Activated effector memory CD4-positive, alpha-beta T cell treated with anti-CD3 and anti-CD28 coated beads, Interleukin-2, amount 50 U/mL, for 16 hours (primary cell): ENCODE data around the gene AXIN2.

Experiments used
- DNase-seq: peaks from one replicate; pipeline ENCODE4 v3.0.0-alpha.2; 2020

Gene AXIN2

DNA sequence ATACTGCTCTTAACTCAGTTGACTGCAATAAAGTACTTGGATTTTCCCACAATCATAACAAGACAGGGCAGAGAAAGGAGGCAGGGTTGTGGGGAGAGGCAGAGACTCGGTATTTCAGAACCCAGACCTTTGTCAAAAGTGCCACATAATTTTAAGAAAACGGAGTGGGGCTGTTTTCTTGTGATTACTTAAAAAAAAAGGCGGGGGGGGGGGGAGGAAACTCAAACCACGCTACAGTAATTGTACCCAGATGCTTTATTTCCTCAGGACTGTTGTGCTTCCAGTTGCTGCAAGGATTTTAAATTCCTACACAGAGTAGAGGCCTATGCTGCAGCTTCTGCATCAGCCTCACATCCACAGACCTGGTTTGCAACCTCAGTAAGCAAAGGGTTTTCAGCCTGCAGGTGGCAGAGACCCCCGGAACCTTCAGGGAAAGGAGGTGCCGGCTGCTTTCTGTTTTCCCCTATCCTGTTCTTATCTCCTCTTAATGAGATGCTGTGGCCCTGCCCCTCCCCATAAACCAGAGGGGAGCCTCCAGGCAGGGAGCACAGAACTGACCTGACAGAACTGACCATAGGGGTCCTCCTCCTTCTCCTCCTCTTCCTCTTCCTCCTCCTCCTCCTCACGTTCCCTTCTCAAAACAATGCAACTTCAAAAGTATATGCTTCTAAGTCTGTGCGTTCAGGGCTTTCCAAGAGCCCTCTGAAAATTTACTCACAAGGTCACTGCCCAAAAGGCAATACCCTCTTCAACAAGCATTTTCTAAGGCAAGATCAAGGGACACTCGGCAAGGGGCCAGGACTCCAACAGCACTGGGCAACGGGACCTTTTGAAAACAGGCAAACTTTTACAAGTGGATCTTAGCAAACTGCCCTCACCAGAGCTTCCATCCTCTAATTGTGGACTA is 7.5 kb downstream of the AXIN2 start:
- no peak for DNase-seq

DNA sequence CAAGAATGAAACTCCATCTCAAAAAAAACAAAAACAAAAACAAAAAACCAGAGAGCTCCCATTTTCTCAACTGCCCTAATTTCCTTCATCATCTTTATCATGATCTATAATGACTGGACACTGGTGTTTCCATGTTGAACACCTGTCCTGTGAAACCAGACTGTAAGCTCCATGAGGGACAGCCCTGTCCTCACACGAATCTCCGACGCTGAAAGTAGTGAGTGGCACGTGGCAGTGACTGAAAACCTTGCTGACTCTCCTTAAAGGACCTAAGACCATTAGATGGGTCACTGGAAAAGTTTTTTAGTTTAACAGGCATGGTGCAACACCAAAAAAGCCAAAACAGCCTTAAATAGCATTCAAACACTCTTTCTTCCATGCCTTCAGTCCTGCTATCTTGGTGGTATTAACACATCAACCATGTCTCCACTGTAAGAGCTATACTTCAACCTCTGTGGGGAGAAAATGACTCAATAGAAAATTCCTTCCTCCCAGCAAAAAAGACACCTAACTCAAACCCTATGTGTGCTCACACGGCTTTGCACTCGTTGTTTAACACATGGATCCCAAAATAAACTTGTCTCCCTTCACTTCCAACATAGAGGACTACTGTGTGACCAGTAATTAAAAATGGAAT is 8.3 kb downstream of the AXIN2 start:
- no peak for DNase-seq

DNA sequence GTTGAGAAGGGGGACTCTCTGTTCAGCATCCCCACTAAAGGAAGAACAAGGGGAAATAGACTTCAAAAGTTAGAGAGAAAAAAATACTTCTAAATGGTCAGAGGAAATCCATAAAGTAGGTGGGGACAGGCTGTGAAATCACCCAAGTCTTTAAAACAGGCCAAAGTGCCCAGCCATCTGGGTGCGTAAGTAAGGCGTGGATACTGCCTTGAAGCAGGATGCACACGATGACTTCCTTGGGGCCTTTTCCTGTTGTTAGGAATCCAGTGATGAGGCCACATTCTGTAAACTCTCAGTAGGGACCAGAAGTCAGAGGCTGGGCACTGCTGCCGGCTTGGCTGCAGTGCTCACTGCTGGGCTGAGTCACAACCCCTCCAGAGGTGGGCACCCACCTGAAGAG is 9.2 kb downstream of the AXIN2 start:
- no peak for DNase-seq

DNA sequence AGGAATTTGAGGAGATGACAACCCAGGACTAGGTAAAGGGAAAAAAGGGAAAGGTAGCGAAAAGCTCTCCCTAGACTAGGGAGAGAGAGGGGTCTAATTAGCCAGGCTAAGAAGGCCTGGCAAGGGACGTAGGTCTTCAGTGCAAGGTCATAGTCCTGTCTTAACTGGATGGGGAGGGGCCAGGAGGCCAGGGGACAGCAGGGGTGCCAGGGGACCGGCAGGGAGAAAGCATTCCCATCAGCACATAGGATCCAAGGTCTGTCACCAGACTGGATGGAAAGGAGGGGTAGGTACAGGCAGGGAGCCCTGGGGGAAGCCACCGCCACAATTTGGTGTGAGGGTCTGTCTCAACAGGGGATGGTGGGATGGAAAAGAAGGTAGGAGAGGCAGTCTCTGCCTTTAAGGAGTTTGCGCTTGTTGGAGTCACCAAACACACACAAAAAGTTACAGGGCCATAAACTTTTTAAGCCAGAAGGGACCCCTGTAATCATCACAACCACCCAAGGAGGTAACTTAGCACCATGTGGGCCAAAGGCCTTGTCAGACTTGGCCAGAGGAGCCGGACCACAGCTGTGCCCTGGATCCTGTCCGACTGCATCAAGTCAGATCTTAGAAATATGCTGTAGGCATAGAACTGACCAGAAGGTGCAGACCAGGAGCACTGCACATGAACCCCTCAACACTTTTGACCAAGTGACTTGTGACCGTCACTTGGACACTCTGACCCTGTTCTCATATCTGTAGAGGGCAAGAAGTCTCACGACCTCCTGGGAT is 10.0 kb downstream of the AXIN2 start:
- DNase-seq = no peak

DNA sequence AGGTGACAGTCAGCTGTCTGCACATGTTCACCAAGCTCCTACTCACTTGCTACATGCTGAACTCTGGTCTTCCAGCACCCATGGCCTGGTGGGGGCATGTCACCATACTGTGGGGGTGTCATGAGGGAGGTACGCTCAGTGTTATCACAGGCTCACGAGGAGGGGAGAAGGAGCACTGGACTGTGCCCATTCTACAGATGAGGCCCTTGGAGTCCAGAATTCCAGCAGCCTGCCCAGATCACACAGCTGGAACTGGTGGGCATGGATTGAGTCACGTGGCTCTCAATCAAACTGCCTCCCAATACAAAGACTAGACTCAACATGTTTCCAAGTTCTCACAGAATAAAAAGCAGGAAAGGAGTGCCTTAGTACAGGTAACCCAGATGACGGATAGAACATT is 10.7 kb downstream of the AXIN2 start:
- no peak for DNase-seq

DNA sequence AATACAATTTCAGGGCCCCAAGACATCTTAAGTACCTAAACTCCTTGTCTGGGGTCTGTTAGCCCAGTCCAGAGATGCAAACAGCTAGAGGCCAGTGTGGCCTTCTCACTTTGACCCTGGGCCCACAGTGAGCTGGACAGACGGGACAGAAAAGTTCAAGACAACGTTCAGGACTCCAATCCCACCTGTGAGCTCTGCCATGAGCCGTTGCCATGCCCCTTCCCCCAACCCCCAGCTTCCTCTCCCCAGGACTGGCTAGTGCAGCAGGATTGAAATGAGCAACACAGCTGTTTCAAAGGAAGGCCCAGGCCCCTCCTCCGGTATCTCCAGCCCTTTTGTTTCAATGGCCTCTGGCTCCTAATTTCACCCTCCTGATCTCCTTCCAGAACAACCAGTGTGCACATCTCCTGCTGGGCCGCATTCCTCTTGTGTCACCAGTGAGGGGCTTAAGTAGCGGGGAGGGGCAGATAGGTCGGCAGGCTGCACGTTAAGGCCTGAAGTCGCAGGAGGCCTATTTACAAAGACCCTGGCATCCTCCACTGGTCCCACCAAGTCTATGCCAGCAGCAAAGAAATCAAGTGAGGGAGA is 11.3 kb downstream of the AXIN2 start:
- DNase-seq = no peak

DNA sequence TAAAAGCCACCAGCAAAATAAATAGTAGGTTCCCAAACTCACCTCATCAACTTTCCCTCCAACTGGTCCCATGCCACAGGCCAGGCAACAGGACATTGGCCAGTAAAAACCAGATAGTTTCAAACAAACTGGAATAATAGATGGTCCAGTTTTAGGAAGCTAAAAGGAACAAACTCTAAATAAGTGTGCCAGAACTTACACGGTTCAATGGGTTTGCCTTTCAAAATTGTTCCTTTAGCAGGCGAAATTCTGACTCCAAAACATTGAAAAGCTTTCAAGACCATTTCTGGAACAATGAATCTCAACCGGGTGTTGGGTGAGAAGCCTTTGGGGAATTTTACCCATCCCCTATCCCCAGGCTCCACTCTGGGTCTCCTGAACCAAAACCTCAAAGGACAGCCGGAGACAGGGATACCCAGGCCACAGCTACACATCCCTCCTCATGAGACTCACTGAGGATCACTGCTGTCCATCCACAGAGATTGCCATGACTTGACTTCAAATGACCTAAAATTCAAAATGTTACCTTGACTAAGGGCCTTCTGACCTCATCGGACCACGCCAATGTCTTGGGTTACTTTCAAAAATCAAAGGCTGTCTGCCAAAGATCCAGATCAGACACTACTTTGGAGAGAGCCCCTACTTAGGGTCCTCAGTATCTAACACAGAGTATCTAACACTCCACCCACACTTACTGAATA is 13.0 kb downstream of the AXIN2 start:
- no peak for DNase-seq

DNA sequence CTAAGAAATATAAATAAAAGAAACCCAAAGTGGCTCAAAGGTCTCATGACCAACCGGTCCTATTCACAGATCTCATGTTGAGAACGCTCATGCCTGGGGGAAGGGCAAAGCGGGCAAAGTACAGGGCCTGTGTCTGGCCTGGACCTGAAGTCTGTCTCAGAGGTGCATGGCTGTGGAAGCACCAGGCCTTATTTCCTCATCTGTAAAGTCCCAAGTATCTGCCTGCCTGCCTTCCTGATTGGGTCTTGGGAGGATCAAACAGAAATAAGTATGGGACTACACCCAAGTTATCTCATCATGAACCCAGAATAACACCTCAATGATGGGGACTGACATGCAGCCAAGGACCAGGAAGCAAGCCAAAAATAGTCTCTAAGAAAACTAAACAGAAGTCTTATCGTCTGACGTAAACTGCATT is 14.2 kb downstream of the AXIN2 start:
- DNase-seq = no peak

DNA sequence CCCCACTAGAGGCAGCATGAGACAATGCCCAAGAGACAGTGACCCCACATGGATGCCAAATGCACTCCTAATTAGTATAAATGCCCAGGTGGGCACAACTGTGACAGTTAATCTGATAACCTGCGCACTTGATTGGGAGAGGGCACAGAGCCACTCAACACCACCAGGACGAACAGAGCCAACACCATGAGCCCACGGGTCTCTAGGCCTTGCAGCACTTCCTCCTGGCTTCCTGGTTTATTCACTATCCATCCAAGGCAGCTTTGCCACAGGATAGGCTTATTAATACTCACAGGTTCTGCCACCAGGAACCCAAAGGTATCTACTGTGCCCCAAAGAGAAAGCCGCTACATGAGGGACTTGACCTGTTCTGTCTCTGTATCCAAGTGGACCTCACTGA is 14.9 kb downstream of the AXIN2 start:
- no peak for DNase-seq

DNA sequence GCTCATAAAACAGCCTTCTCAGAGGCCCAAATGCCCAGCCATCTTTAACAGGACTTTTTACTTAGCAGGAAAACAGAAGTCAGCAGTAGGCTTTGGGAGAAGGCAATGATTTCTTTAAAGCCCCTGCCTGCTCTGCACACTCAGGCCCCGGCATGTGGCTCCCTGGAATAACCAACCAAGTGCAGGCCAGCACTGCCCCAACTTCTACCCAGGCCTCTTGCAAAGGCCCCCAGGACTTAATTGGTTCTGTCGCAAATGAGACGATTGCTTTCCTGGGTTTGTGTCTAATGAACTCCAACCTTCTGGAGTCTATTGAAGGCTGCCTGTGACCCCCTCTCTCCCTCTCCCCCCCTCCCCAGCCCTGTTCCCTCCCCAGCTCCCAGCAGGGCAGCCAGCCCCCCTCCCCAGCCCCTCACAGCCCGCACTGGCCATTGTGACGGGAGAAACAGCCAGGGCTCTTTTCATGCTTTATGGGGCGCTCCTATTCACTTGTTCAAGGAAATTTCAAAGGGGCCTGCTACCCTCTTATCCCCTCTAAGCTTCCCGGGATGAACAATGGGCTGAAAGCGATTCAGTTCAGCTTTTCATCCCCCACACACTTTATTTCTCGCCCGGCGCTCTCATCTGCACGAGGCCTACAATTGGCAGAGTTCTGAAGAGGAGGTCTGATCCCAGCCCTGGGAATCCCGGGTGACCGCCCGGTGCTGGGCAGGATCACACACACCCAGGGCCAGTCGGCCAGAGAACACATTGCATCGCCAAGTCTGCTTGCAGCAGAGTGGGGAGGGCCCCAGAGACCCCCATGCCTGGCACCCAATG is 15.5 kb downstream of the AXIN2 start:
- DNase-seq = no peak

DNA sequence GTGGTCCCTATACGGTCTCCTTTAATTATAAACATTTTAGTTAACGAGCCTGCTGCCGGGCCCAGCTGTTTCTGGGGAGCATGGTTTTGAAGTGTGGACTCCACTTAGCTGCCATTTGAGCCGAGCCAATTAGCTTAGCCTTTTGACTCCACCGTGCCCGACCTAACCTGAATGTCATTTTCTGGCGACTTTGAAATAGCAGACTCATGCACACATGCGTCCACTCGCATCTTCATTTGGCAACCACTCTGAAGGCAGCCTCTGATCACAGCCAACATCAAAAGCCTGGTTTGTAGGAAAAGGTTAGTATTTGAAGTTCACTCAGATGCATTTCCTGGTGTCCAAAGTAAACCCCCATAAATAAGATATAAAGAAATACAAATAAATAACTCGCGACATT is 16.8 kb downstream of the AXIN2 start:
- no peak for DNase-seq

DNA sequence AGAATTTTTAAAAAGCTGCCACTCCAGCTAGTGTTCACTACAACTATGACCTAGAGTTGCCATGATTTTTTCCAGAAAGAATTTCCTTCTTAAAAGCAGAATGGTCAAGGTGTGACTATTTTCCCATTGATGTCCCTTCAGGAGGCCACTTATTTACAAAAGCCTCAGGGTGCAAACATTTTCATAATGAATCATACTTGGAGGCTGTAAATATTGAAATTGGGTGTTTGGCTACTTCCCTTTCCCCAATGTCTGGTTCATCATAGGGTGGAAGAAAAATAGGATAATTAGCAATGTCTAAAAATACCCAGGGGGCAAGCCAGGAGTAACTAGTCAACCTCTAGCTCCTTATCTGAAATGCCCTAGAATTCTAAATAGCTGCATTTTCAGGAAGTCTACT is 18.8 kb downstream of the AXIN2 start:
- no peak for DNase-seq

DNA sequence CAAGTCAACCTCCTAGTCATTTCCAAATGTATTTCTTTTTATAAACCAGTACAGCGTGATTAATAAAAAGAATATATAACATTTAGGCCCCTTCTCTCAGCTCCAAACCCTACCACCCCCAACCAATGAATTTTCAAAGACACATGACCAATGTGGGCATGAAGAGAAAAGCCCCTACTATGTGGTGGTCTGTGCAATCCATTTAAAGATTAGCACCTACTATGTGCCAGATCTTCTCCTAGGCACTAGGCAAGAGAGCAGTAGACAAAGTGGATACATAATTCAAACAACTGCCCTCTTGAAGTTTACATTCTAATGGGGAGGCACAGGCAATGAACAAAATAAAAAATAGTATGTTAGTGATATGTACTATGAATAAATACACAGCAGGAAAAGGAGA is 19.4 kb downstream of the AXIN2 start:
- DNase-seq = no peak

DNA sequence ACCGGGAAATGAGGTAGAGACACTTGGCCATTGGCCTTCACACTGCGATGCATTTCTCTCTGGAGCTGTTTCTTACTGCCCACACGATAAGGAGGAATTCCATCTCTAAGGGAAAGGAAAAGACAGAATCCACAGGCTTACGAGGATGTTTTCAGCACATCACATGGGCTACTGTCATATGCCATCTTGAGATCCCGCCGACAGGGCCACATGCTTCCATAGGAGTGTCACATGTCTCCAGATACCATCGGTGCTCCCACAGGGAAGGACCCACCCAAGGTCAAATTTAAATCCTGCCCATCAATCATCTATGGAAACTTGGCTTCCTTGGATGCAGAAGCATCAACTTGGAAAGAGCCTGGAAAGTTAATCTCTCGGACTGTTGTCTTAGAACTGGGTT is 20.0 kb downstream of the AXIN2 start:
- DNase-seq = no peak

DNA sequence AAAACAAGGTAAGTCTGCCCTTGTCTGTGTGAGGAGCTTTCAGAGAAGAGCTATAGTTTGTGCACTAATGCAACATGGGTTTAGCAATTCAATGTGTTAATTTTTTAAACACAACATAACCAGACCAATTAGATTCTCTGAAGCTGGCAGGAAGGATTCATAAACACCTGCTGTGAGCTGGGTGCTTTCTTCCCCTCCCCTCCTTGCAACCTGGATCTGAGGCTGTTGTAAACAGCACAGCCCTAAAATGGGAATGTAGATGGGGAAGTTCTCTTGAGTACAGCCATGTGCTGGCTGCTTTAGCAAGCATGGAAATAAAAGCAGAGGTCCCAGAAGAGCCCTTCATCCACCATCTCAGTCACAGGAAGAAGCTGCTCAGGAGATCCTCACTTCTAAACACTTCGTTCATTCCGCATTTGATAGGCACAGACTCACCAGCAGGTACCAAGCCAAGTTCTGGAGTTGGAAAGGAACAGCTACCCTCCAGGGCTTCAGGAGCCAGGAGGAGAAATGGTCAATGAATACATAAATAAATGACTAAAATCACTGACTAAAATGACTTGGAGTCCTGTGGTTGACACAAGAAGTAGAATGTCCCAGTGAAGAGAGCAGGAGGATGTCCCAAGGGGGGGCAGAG is 21.7 kb downstream of the AXIN2 start:
- DNase-seq = no peak

DNA sequence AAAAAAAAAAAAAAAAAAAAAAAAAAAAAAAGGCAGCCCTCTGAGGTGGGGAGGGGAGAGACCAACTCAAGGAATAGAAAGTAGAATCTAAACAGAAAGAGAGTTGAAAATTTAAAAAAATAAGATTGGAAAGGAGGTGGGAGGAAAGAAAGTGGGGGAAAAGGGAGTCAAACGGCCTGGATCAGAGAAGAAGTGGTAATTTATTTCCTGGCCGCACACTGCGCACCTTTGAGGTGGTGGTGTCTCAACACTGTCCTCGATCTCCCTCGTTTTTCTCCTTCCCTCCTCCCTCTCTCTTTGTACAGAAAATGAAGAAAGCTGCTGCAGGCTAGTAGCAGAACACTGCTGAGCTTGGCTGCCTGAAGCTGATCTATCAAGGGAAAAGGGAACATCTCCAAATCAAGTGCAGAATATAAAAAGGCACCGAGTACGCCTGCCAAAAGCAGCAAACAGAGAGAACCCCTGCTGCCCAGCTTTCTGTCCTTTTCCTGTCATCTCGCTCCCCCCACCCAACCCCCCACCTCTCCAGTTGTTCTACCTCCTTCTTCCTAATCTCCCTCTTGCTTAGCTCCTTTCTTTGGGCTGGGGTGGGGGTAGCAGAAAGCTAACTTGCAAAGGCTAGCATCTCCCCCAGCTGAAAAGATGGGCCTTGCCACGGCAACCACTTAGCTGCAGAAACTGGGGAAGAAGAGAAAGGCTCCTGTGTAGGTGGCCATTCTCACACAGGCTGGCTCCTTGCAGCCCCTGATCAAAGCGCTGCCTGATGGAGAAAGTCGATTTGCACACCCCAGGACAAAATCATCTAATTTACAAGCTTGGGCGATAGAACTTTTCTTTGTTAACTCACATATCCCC is 22.5 kb downstream of the AXIN2 start:
- no peak for DNase-seq

DNA sequence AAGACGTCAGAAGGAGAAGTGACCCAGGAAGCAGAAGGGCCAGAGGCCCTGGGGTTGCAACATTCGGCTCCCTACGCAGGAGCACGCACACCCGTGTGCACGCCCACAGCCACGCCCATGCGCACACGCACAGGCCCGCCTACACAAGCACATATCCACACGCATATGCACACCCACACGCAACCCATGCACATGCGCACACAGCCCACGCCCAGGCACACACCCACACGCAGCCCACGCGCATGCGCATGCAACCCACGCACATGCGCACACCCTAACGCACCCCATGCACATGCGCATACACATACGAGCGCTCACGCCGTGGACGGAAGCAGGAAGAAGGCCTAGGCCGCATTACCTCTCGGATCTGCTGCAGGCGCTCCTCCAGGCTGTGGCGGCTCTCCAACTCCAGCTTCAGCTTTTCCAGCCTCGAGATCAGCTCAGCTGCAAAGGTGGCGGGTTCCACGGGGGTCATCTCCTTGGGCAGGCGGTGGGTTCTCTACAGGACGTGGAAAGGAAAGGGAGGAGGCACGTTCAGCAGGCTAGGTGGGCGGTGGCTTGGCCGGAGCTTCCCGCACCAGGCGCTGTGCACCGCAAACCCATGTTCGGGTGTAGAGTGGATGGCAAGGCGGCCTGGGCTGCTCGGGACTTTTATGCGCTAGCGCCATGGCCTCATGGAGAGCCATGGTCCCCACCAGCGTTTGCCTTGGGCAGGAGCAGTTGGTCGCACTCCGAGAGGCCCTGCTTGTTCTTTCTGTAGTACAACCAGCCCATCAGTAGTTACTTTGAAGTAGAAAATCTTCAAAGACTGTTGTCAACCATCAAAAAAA is 23.4 kb downstream of the AXIN2 start:
- DNase-seq = peak; percentile 85

DNA sequence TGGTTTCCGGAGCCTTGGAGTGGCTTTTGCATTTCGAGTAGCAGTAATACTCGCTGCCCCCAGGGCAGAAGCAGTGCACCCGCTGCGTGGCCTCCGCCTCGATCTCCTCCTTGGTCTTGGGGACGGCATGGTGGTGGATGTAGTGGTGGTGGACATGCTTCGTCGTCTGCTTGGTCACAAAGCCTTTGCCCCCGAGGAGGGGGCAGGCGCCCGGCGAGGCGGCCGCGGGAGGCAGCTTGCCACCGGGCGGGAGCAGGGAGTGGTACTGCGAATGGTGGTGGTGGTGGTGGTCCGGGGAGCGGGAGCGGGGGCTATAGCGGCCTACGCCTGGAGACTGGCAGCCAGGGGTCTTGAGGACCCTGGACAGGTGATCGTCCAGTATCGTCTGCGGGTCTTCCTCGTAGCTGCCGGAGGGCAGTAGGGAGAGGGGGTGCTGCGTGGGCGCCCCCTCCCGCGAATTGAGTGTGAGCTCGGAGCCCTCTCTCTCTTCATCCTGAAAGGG is 24.1 kb downstream of the AXIN2 start:
- no peak for DNase-seq
